Measurements from ENCODE around the gene RACGAP1.

DNA sequence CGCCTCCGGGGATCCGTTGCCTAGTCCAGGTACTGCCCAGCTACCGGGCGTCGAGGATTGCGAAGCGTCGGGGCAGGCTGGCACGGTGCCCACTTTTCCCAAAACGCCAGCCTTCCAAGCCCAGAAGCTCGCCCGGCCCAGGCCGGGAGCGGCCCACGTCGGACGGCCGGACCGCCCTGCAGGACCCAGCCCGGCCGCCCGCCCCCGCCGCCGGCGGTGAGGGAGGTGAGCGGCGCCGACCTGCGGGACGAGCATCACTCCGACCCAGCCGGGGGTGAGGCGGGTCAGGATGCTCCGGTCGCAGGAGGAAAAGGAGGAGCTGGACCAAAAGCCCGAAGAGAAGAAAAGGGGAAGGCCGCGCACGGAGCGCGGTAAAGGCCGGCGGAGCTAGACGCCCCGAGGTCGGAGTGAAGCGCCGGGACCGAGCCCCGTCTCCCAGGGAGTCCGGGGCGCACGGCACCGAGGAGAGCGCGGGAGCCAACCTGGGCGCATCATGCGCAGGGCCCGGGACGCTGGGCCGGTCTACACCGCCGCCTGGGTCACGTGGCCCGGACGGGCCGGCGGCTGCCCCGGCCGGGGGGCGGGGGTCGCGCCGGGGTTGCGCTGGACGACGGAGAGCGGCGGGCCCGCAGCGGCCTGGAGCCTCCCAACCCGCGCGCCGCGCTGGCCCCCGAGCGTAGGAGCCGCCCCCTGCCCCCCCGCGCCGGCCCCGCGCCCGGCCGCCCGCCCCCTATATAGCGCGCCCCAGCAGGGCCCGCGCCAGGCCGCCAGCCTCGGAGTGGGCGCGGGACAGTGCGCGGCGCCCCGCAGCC, 64.0 kb downstream of the RACGAP1 start, which contains the start of gene AQP5:
- TF ChIP-seq, protein P1, sequence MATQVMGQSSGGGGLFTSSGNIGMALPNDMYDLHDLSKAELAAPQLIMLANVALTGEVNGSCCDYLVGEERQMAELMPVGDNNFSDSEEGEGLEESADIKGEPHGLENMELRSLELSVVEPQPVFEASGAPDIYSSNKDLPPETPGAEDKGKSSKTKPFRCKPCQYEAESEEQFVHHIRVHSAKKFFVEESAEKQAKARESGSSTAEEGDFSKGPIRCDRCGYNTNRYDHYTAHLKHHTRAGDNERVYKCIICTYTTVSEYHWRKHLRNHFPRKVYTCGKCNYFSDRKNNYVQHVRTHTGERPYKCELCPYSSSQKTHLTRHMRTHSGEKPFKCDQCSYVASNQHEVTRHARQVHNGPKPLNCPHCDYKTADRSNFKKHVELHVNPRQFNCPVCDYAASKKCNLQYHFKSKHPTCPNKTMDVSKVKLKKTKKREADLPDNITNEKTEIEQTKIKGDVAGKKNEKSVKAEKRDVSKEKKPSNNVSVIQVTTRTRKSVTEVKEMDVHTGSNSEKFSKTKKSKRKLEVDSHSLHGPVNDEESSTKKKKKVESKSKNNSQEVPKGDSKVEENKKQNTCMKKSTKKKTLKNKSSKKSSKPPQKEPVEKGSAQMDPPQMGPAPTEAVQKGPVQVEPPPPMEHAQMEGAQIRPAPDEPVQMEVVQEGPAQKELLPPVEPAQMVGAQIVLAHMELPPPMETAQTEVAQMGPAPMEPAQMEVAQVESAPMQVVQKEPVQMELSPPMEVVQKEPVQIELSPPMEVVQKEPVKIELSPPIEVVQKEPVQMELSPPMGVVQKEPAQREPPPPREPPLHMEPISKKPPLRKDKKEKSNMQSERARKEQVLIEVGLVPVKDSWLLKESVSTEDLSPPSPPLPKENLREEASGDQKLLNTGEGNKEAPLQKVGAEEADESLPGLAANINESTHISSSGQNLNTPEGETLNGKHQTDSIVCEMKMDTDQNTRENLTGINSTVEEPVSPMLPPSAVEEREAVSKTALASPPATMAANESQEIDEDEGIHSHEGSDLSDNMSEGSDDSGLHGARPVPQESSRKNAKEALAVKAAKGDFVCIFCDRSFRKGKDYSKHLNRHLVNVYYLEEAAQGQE (IDR thresholded peaks at IDR 0.05; ENCODE audit: insufficient read depth in 1 of 2, low read depth in 2 of 2, low read length in 2 of 2): no peak
- TF ChIP-seq POLR2AphosphoS5 (IDR thresholded peaks at IDR 0.05; ENCODE audit: low read depth, low read length): no peak
- no peak for TF ChIP-seq SIN3A (IDR thresholded peaks at IDR 0.05; ENCODE audit: borderline replicate concordance, insufficient read depth, low read length)
- no peak for TF ChIP-seq TAF1 (IDR thresholded peaks at IDR 0.05; ENCODE audit: borderline replicate concordance, insufficient read depth, low read length)
- TF ChIP-seq FOXP2 (optimal IDR thresholded peaks at IDR 0.05; ENCODE audit: borderline replicate concordance, extremely low read depth, extremely low read length, insufficient read depth): no peak

Data from PFSK-1 (cell line).